Trophoblast cell (in vitro differentiated cells and primary cell): ENCODE measurements around the gene MMP28.

Source experiments
- DNase-seq, 2 donors: peaks; one replicate each; pipeline ENCODE4 v3.0.0-alpha.2; 2016
- H2AFZ ChIP-seq: 2 replicates; pipeline ENCODE4 v1.6.1; 2013; ENCODE audit warnings: low read length, moderate library complexity, mild to moderate bottlenecking; ENCODE audit not compliant: insufficient read depth, poor library complexity
- H2AK5ac ChIP-seq: 2 replicates; pipeline ENCODE4 v1.6.1; 2013; ENCODE audit warnings: mild to moderate bottlenecking, low read length
- H2BK120ac ChIP-seq: 2 replicates; pipeline ENCODE4 v1.6.1; 2013; ENCODE audit warnings: low read length, mild to moderate bottlenecking, moderate library complexity; ENCODE audit not compliant: insufficient read depth, poor library complexity
- H2BK12ac ChIP-seq: 2 replicates; pipeline ENCODE4 v1.6.1; 2013; ENCODE audit warnings: mild to moderate bottlenecking, low read length, moderate library complexity
- H2BK5ac ChIP-seq: 2 replicates; pipeline ENCODE4 v1.6.1; 2013; ENCODE audit warnings: low read length, low read depth, moderate library complexity, mild to moderate bottlenecking; ENCODE audit not compliant: poor library complexity
- H3K14ac ChIP-seq: 2 replicates; pipeline ENCODE4 v1.6.1; 2013; ENCODE audit warnings: mild to moderate bottlenecking, low read length
- H3K18ac ChIP-seq: 2 replicates; pipeline ENCODE4 v1.6.1; 2013; ENCODE audit warnings: mild to moderate bottlenecking, low read length
- H3K23ac ChIP-seq: 2 replicates; pipeline ENCODE4 v1.6.1; 2013; ENCODE audit warnings: low read length
- H3K27ac ChIP-seq: 2 replicates; pipeline ENCODE4 v1.5.1; 2013; ENCODE audit warnings: low read depth, mild to moderate bottlenecking, inconsistent platforms, low read length, moderate library complexity
- H3K27me3 ChIP-seq: 2 replicates; pipeline ENCODE4 v1.6.1; 2013; ENCODE audit warnings: inconsistent platforms, mild to moderate bottlenecking, low read length, moderate library complexity; ENCODE audit not compliant: insufficient read depth
- H3K36me3 ChIP-seq, 2 experiments: 1 replicate in 1 of 2; 2 replicates in 1 of 2; pipeline ENCODE4 v1.6.1; 2013; ENCODE audit warnings: low read length in 2 of 2, mild to moderate bottlenecking in 2 of 2, moderate library complexity in 1 of 2; ENCODE audit not compliant: insufficient read depth in 2 of 2, control insufficient read depth in 1 of 2
- H3K4ac ChIP-seq: 2 replicates; pipeline ENCODE4 v1.6.1; 2013; ENCODE audit warnings: low read depth, mild to moderate bottlenecking, low read length, moderate library complexity
- H3K4me1 ChIP-seq, 2 experiments: 1 replicate in 1 of 2; 2 replicates in 1 of 2; pipeline ENCODE4 v1.6.1; 2013; ENCODE audit warnings: low read length in 2 of 2, mild to moderate bottlenecking in 2 of 2, moderate library complexity in 1 of 2; ENCODE audit not compliant: insufficient read depth in 2 of 2, control insufficient read depth in 1 of 2
- H3K4me2 ChIP-seq: 2 replicates; pipeline ENCODE4 v1.6.1; 2013; ENCODE audit warnings: inconsistent platforms, mild to moderate bottlenecking, low read length, moderate library complexity
- H3K4me3 ChIP-seq: 2 replicates; pipeline ENCODE4 v1.5.1; 2013; ENCODE audit warnings: mild to moderate bottlenecking, low read depth, low read length, inconsistent platforms
- H3K79me1 ChIP-seq: one replicate; pipeline ENCODE4 v1.6.1; 2013; ENCODE audit warnings: low read length
- H3K79me2 ChIP-seq: 2 replicates; pipeline ENCODE4 v1.6.1; 2013; ENCODE audit warnings: low read length, mild to moderate bottlenecking; ENCODE audit not compliant: control insufficient read depth, insufficient read depth, poor library complexity
- H3K9ac ChIP-seq: 2 replicates; pipeline ENCODE4 v1.6.1; 2013; ENCODE audit warnings: mild to moderate bottlenecking, low read length
- H3K9me3 ChIP-seq: 2 replicates; pipeline ENCODE4 v1.6.1; 2013; ENCODE audit warnings: low read depth, mild to moderate bottlenecking, control low read depth, inconsistent platforms, low read length; ENCODE audit not compliant: insufficient read depth
- H4K12ac ChIP-seq: 2 replicates; pipeline ENCODE4 v1.6.1; 2013; ENCODE audit warnings: low read depth, mild to moderate bottlenecking, low read length, moderate library complexity
- H4K8ac ChIP-seq: 2 replicates; pipeline ENCODE4 v1.6.1; 2013; ENCODE audit warnings: low read depth, mild to moderate bottlenecking, low read length, moderate library complexity
- H4K91ac ChIP-seq: one replicate; pipeline ENCODE4 v1.6.1; 2013; ENCODE audit warnings: low read depth, mild to moderate bottlenecking, low read length, moderate library complexity
- WGBS: extraction: QIAGEN DNeasy Blood & Tissue Kit; methylation state at CpG from one replicate; pipeline ENCODE4 v1.1.7; 2013; ENCODE audit warnings: missing lambda C conversion rate; ENCODE audit not compliant: insufficient read length, insufficient coverage; ENCODE audit errors: extremely low coverage; 5-methylcytosine and 5-hydroxymethylcytosine counted together

The MMP28 gene

DNA sequence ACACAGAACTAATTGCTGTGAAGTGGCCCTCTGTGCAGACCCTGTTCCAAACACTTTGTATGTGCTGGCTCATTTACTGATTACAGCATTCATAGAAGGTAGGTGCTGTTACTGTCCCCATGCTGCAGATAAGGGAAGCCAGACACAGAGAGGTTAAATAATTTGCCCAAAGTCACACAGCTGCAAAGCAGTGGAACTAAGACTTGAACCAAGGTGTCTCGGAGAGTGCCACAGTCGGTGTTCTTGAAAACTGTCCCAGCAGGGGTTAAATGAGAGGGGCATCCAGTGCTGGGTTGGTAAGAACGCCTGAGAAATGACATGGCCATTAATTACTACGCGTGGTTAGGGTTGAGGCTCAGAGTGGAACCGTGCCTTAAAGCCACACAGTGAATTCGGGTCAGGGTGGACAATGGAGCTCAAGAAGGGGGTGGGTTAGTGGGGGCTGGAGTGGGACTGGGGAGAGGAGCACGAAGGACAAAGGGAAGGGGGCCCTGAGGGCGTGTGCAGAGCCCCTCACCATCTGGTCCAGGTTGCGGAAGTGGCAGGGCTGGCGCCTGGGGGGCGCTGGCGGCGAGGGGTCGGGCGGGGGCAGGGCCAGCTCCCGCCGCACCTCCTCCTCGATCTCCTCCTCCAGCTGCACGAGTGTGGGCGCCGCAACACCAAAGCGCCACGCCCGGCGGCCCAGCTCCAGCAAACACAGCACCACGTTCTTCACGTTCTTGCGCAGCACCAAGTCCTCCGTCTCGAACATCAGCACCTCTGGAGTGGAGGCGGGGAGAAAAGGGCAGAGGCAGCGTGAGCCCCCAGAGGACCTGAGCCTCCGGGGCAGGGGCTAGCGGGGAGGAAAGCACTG, 45.7 kb downstream of the MMP28 start:
- H3K18ac ChIP-seq: no peak overlapping the region
- H3K4me1 ChIP-seq: peaks cover 5% of the 10 kb centered on the region in 2 experiments
- no peak for DNase-seq
- WGBS: no CpG with 5 or more reads among the region's 35 CpGs
- H3K27me3 ChIP-seq: no peaks in the 10 kb centered on the region
- no peak overlapping the region for H3K23ac ChIP-seq
- no peak overlapping the region for H3K27ac ChIP-seq
- no peaks in the 10 kb centered on the region for H3K79me1 ChIP-seq
- H3K4ac ChIP-seq: no peak overlapping the region
- H2AK5ac ChIP-seq: no peak overlapping the region
- no peak overlapping the region for H2AFZ ChIP-seq
- peak overlapping the region; percentile 32 for H3K4me3 ChIP-seq
- H2BK120ac ChIP-seq: no peak overlapping the region
- peaks cover 1% of the 10 kb centered on the region for H3K9me3 ChIP-seq
- H3K9ac ChIP-seq: no peak overlapping the region
- no peak overlapping the region for H3K14ac ChIP-seq
- H4K8ac ChIP-seq: no peak overlapping the region
- no peak overlapping the region for H4K91ac ChIP-seq
- no peak overlapping the region for H2BK12ac ChIP-seq
- H4K12ac ChIP-seq: no peak overlapping the region
- peak overlapping the region; percentile 27 for H3K4me2 ChIP-seq
- no peak overlapping the region for H2BK5ac ChIP-seq
- H3K36me3 ChIP-seq: no peaks in the 10 kb centered on the region
- H3K79me2 ChIP-seq: no peaks in the 10 kb centered on the region

DNA sequence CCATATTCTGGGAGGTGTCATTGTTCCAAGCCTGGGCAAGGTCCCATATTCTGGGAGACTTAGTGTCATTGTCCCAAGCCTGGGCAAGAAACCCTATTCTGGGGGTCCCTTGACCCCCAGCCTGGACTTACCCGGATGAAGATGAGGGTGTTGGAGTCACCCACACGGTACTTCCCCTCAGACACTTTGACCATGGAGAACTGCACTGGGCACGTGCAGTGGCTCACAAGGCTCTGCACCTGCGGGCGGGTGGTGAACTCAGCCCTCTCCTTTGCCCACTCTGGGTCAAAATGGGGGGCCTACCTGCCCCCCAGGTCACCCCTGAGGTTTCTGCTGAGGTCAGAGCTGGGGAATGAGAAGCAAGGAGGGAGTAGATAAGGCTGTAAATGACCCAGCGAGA, 46.5 kb downstream of the MMP28 start:
- H3K27ac ChIP-seq: no peak overlapping the region
- H3K23ac ChIP-seq: no peak overlapping the region
- peaks cover 5% of the 10 kb centered on the region in 2 experiments for H3K4me1 ChIP-seq
- no peak overlapping the region for H4K8ac ChIP-seq
- H2AFZ ChIP-seq: no peak overlapping the region
- H3K9me3 ChIP-seq: peaks cover 3% of the 10 kb centered on the region
- no peak overlapping the region for H3K4me2 ChIP-seq
- no peak overlapping the region for H3K9ac ChIP-seq
- no peak overlapping the region for H3K4ac ChIP-seq
- no peaks in the 10 kb centered on the region for H3K79me1 ChIP-seq
- H3K18ac ChIP-seq: no peak overlapping the region
- no peak overlapping the region for H3K14ac ChIP-seq
- no peak overlapping the region for H2BK120ac ChIP-seq
- H3K4me3 ChIP-seq: no peak overlapping the region
- H2BK5ac ChIP-seq: no peak overlapping the region
- H2BK12ac ChIP-seq: no peak overlapping the region
- no peak overlapping the region for H2AK5ac ChIP-seq
- no peaks in the 10 kb centered on the region for H3K36me3 ChIP-seq
- no peak overlapping the region for H4K91ac ChIP-seq
- no CpG with 5 or more reads among the region's 6 CpGs for WGBS
- DNase-seq: no peak
- H3K79me2 ChIP-seq: no peaks in the 10 kb centered on the region
- no peak overlapping the region for H4K12ac ChIP-seq
- H3K27me3 ChIP-seq: no peaks in the 10 kb centered on the region

DNA sequence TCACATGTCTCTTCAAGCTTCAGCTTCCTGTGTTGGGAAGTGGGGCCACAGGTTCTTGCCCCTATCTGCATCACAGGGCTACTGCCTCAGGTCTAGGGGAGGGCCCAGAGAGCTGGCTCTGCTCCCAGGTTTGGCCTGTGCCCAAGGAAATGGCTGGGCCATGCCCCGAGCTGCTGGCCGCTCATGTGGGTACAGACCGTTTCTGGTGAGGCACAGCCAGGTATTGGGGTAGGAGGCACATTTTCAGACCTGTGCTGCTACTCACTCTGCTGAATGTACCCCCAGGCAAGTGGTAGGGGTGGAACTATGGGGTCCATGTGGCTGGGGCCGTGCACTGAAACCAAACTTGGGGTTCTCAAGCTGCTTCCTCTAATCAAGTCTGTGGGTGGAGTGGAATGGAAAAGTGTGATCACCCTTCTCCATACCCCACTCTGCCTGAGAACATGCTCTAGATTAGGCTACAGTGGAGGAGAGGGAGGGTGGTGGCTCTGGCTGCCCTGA, 47.0 kb downstream of the MMP28 start:
- Histone ChIP-seq H3K9me3 (peaks cover 3% of the 10 kb centered on the region), H2BK12ac (no peak overlapping the region), H4K12ac (no peak overlapping the region), H3K4me1 (peaks cover 5% of the 10 kb centered on the region in 2 experiments), H3K79me1 (no peaks in the 10 kb centered on the region), H3K36me3 (no peaks in the 10 kb centered on the region), H2AK5ac (no peak overlapping the region), H3K4ac (no peak overlapping the region), H3K14ac (no peak overlapping the region), H3K9ac (no peak overlapping the region), H4K91ac (no peak overlapping the region), H2BK120ac (no peak overlapping the region), H4K8ac (no peak overlapping the region), H2AFZ (no peak overlapping the region), H3K27ac (no peak overlapping the region), H3K4me3 (no peak overlapping the region), H3K4me2 (no peak overlapping the region), H3K27me3 (no peaks in the 10 kb centered on the region), H3K23ac (no peak overlapping the region), H3K18ac (no peak overlapping the region), H3K79me2 (no peaks in the 10 kb centered on the region), H2BK5ac (no peak overlapping the region)
- no peak for DNase-seq
- no CpG with 5 or more reads among the region's 4 CpGs for WGBS

DNA sequence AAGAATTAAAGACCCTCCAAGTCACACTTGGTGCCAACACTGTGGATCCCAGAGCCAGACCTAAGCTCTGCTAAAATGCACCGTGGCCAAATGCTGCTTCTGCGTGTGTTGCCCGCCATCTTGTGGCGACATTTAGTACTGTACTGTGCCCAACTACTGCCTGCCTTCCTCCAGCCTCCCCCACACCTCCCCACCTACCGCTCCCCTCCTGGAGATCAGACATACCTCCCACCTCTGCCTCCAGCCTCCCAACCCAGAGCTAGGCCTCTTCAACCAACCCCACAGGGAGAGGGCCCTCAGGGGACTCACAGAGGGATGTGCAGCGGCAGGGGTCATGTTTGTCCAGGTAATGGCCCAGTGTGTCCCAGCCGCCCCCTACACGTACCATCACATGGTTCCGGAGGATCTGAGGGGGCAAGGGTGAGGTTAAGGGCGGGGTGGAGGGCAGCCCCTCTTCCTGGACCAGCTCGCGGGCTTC, 47.9 kb downstream of the MMP28 start:
- H3K79me2 ChIP-seq: no peaks in the 10 kb centered on the region
- no peak overlapping the region for H4K12ac ChIP-seq
- no peak overlapping the region for H3K27ac ChIP-seq
- no peak overlapping the region for H2BK5ac ChIP-seq
- no peaks in the 10 kb centered on the region for H3K79me1 ChIP-seq
- no peaks in the 10 kb centered on the region for H3K27me3 ChIP-seq
- H3K23ac ChIP-seq: no peak overlapping the region
- no peak overlapping the region for H2AK5ac ChIP-seq
- no peak overlapping the region for H3K4ac ChIP-seq
- peaks cover 3% of the 10 kb centered on the region for H3K9me3 ChIP-seq
- H3K36me3 ChIP-seq: no peaks in the 10 kb centered on the region
- no peak overlapping the region for H3K14ac ChIP-seq
- H3K4me1 ChIP-seq: peaks cover 5% of the 10 kb centered on the region in 2 experiments
- H4K91ac ChIP-seq: no peak overlapping the region
- H3K4me3 ChIP-seq: no peak overlapping the region
- H4K8ac ChIP-seq: no peak overlapping the region
- no CpG with 5 or more reads among the region's 12 CpGs for WGBS
- H2BK12ac ChIP-seq: no peak overlapping the region
- H3K18ac ChIP-seq: no peak overlapping the region
- H3K9ac ChIP-seq: no peak overlapping the region
- peak; percentile 62 to 86 for DNase-seq
- H2AFZ ChIP-seq: no peak overlapping the region
- no peak overlapping the region for H3K4me2 ChIP-seq
- no peak overlapping the region for H2BK120ac ChIP-seq
